Panc1 (cell line): ENCODE results near the gene LATS2. TPM values are rescaled to one million over a fixed set of nuclear protein-coding genes. Genes with fewer than 3 reads are reported as not detected.

ENCODE experiments used
- ATAC-seq: fragments of 200-7000 bp; cut with Tn5 transposase; 2 replicates; pipeline ENCODE4 v1.9.1; 2020; ENCODE audit warnings: mild to moderate bottlenecking, moderate library complexity
- BruUV-seq: library from RNA; stranded (reverse); fragments of 400-500 nt; replicated peaks from 2 replicates; lab custom pipeline; 2021; lab: Mats Ljungman, UMichigan
- CTCF ChIA-PET: fragments of 300-600 bp; sonication (Branson Sonifier 250); formaldehyde crosslinking; loops from one replicate; lab custom pipeline; 2022; ENCODE audit warnings: antibody characterized with exemption; lab: Charles Lee
- POLR2A ChIA-PET: fragments of 300-600 bp; sonication (Branson Sonifier 250); formaldehyde crosslinking; loops from one replicate; lab custom pipeline; 2022; ENCODE audit warnings: antibody characterized with exemption; lab: Charles Lee
- DNase-seq: peaks from one replicate; pipeline ENCODE4 v3.0.0-alpha.2; 2010; ENCODE audit warnings: low read depth, low spot score
- H3K27ac ChIP-seq: 2 replicates; pipeline ENCODE4 v1.5.1; 2011; ENCODE audit warnings: mild to moderate bottlenecking, low read length, inconsistent platforms
- H3K27me3 ChIP-seq: fragments of 200-500 bp; sonication (Bioruptor generic); 2 replicates; pipeline ENCODE4 v1.6.0; 2014; ENCODE audit warnings: low read length, inconsistent platforms; ENCODE audit not compliant: control insufficient read depth, insufficient read depth
- H3K36me3 ChIP-seq: fragments of 200-500 bp; sonication (Bioruptor generic); 2 replicates; pipeline ENCODE4 v1.5.1; 2014; ENCODE audit warnings: inconsistent platforms, mild to moderate bottlenecking, low read length, moderate library complexity; ENCODE audit not compliant: control insufficient read depth, insufficient read depth
- H3K4me1 ChIP-seq: 2 replicates; pipeline ENCODE4 v1.5.1; 2011; ENCODE audit warnings: inconsistent platforms, mild to moderate bottlenecking, low read length, moderate library complexity; ENCODE audit not compliant: control insufficient read depth, insufficient read depth
- H3K4me3 ChIP-seq, 2 experiments: 2 replicates each; pipeline ENCODE4 v1.5.1; 2011 to 2012; ENCODE audit warnings: low read depth in 2 of 2, low read length in 2 of 2, mild to moderate bottlenecking in 2 of 2, inconsistent platforms in 1 of 2, moderate library complexity in 1 of 2
- H3K9me3 ChIP-seq: fragments of 200-500 bp; sonication (Bioruptor generic); 2 replicates; pipeline ENCODE4 v1.5.1; 2014; ENCODE audit warnings: low read depth, mild to moderate bottlenecking, inconsistent platforms, low read length, moderate library complexity; ENCODE audit not compliant: control insufficient read depth, insufficient read depth
- CTCF ChIP-seq: fragments of 450-650 bp; IDR thresholded peaks from 2 replicates; pipeline ENCODE4 v1.5.1; 2017; ENCODE audit warnings: mild to moderate bottlenecking
- POLR2AphosphoS5 ChIP-seq: IDR thresholded peaks from 2 replicates; pipeline ENCODE4 v1.6.1; 2012; ENCODE audit warnings: mild to moderate bottlenecking, low read depth, low read length, moderate library complexity
- REST ChIP-seq, 2 experiments: IDR thresholded peaks; 2 replicates each; pipeline ENCODE4 v1.6.1; 2011 to 2012; ENCODE audit warnings: low read depth in 2 of 2, control low read depth in 1 of 2, low read length in 1 of 2, mild to moderate bottlenecking in 1 of 2, moderate library complexity in 1 of 2; ENCODE audit not compliant: insufficient read depth in 1 of 2
- SIN3A ChIP-seq: IDR thresholded peaks from 2 replicates; pipeline ENCODE4 v1.6.1; 2012; ENCODE audit warnings: low read depth, mild to moderate bottlenecking, low read length, moderate library complexity, borderline replicate concordance; ENCODE audit not compliant: insufficient read depth
- TCF7L2 ChIP-seq: IDR thresholded peaks from 2 replicates; pipeline ENCODE4 v1.6.1; 2011; ENCODE audit warnings: mild to moderate bottlenecking, low read depth, low read length, inconsistent platforms
- in situ Hi-C: cut with HindIII; loops from 2 replicates; pipeline ENCODE4 v1.10.0; 2016; ENCODE audit warnings: low sequenced_read_pairs, low pct_unique_long_range_greater_than_20kb
- intact Hi-C: fragments of 100-400 bp; cut with micrococcal nuclease; formaldehyde crosslinking; loops from one replicate; pipeline ENCODE4 v1.10.0; 2022; ENCODE audit not compliant: unreplicated experiment
- total RNA-seq: library from RNA; stranded (reverse); gene quantifications from one replicate; pipeline ENCODE4 v1.2.1, GENCODE V29; 2021; ENCODE audit not compliant: unreplicated experiment

Gene LATS2
- total RNA-seq, 1 experiment from 2014 or later: 24.5 TPM

GRCh38 chr13:21086929-21087328 is 25.5 kb upstream of the LATS2 start:
- no peaks in the 10 kb centered on the region for H3K4me1 ChIP-seq
- POLR2A ChIA-PET: no interaction called here
- in situ Hi-C loops (no loop called here), intact Hi-C loops (no loop called here)
- no peak overlapping the region for H3K27ac ChIP-seq
- no peak overlapping the region for H3K4me3 ChIP-seq
- no TSS peak for BruUV-seq
- CTCF ChIA-PET: no interaction called here
- no peak for DNase-seq
- H3K36me3 ChIP-seq: no peaks in the 10 kb centered on the region
- no peak for TF ChIP-seq CTCF
- TF ChIP-seq SIN3A: no peak
- TF ChIP-seq REST (IDR thresholded peaks at IDR 0.05; ENCODE audit: insufficient read depth in 1 of 2, low read depth in 2 of 2, low read length in 1 of 2): no peak
- TF ChIP-seq TCF7L2: no peak
- no peak for TF ChIP-seq POLR2AphosphoS5
- no peak for ATAC-seq
- H3K27me3 ChIP-seq: no peaks in the 10 kb centered on the region
- no peaks in the 10 kb centered on the region for H3K9me3 ChIP-seq

GRCh38 chr13:21081926-21082325 is 20.5 kb upstream of the LATS2 start:
- no peak for DNase-seq

More at GRCh38 chr13:21081926-21082325, 20.5 kb upstream of the LATS2 start:
- TF ChIP-seq TCF7L2 (no peak), CTCF (no peak), POLR2AphosphoS5 (no peak), SIN3A (no peak), REST (IDR thresholded peaks at IDR 0.05; ENCODE audit: insufficient read depth in 1 of 2, low read depth in 2 of 2, low read length in 1 of 2) (no peak)
- H3K9me3 ChIP-seq: no peaks in the 10 kb centered on the region
- H3K27ac ChIP-seq: no peak overlapping the region
- POLR2A ChIA-PET: no interaction called here
- H3K4me1 ChIP-seq: peaks cover 8% of the 10 kb centered on the region
- in situ Hi-C loops: no loop called here
- CTCF ChIA-PET: no interaction called here
- H3K27me3 ChIP-seq: no peaks in the 10 kb centered on the region
- H3K4me3 ChIP-seq: no peak overlapping the region
- ATAC-seq: no peak
- no TSS peak for BruUV-seq
- intact Hi-C loops: no loop called here
- no peaks in the 10 kb centered on the region for H3K36me3 ChIP-seq
